AG04449 (cell line): ENCODE results near the gene TRIML2.
"Not testable (repeated sequence)": the region's sequence is repeated elsewhere in the genome, so short reads cannot be mapped to it uniquely, and the experiment has no call there.

ENCODE experiments used
- CTCF ChIA-PET: fragments of 350-600 bp; formaldehyde crosslinking; extraction: SDS; loops from one replicate; lab custom pipeline; 2021; ENCODE audit warnings: antibody characterized with exemption; lab: Yijun Ruan, JAX
- POLR2A ChIA-PET: fragments of 400-600, 350-600 bp; formaldehyde crosslinking; extraction: SDS; loops from one replicate; lab custom pipeline; 2020; ENCODE audit warnings: antibody characterized with exemption, inconsistent platforms; lab: Yijun Ruan, JAX
- DNase-seq: peaks from one replicate; pipeline ENCODE4 v3.0.0-alpha.2; 2010; ENCODE audit warnings: low read depth, low spot score
- H3K4me3 ChIP-seq: 2 replicates; pipeline ENCODE4 v1.5.1; 2011; ENCODE audit warnings: low read depth, mild to moderate bottlenecking, control low read depth, low read length
- TF ChIP-seq, protein P1 (sequence below): IDR thresholded peaks from one replicate; pipeline ENCODE4 v1.5.1; 2011; ENCODE audit warnings: mild to moderate bottlenecking, moderate library complexity, low read length, control low read depth, inconsistent platforms; ENCODE audit not compliant: insufficient read depth; ENCODE audit errors: missing control alignments

The TRIML2 gene

DNA sequence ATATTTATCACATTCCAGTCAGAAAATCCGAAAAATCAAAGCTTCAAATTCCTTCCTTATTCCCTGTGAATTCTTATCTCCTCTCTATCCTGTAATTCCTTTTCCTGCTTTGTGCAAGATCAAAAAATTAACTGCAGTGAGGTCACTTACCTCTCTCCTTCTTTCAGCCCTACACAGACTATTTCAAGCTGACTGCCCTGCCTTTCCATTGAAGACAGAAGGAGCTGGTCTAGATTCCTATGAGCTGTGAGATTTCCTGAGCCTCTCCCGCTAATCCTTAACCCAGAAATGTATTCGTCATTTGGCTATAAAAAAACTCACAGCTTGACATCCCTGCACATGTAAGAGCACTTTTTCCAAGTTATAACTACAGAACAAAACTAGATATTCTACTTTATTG is 26.6 kb downstream of the TRIML2 start:
- no peak for DNase-seq
- ChIA-PET CTCF (no interaction called here), POLR2A (no interaction called here)
- TF ChIP-seq, protein P1, sequence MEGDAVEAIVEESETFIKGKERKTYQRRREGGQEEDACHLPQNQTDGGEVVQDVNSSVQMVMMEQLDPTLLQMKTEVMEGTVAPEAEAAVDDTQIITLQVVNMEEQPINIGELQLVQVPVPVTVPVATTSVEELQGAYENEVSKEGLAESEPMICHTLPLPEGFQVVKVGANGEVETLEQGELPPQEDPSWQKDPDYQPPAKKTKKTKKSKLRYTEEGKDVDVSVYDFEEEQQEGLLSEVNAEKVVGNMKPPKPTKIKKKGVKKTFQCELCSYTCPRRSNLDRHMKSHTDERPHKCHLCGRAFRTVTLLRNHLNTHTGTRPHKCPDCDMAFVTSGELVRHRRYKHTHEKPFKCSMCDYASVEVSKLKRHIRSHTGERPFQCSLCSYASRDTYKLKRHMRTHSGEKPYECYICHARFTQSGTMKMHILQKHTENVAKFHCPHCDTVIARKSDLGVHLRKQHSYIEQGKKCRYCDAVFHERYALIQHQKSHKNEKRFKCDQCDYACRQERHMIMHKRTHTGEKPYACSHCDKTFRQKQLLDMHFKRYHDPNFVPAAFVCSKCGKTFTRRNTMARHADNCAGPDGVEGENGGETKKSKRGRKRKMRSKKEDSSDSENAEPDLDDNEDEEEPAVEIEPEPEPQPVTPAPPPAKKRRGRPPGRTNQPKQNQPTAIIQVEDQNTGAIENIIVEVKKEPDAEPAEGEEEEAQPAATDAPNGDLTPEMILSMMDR: no peak
- no peak overlapping the region for H3K4me3 ChIP-seq

- TF ChIP-seq, protein P1: no peak
- ChIA-PET POLR2A (no interaction called here), CTCF (no interaction called here)
- no peak overlapping the region for H3K4me3 ChIP-seq
- no peak for DNase-seq
Measured at GRCh38 chr4:188078116-188078515, 31.3 kb downstream of the TRIML2 start.

GRCh38 chr4:188076169-188076568 is 33.2 kb downstream of the TRIML2 start:
- TF ChIP-seq, protein P1: no peak
- DNase-seq: no peak
- no peak overlapping the region for H3K4me3 ChIP-seq
- POLR2A ChIA-PET: no interaction called here
- CTCF ChIA-PET: no interaction called here

- DNase-seq: no peak
- TF ChIP-seq, protein P1: no peak
- ChIA-PET POLR2A (no interaction called here), CTCF (no interaction called here)
- H3K4me3 ChIP-seq: no peak overlapping the region
Measured at GRCh38 chr4:188061083-188061482, 48.3 kb downstream of the TRIML2 start.

DNA sequence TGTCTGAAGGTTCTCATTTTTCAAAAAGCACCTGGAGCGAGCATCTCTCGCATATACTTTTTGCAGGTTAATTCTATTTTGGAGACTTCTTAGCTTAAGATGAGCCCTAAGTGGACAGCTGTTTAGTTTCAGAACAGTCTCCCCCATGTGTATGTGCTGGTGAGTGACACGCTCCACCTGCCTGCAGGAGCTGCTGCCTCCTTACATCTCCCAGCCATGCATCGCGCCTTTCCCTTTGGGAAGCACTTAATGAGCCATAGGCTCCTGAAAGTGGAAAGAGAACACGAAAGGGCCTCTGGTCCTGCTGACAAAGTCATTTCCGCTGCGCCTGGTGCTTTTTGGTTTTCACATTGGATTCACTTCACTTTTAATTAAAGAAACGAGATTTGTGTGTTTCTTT is 56.1 kb downstream of the TRIML2 start:
- POLR2A ChIA-PET: no interaction called here
- CTCF ChIA-PET: no interaction called here
- H3K4me3 ChIP-seq: no peak overlapping the region
- DNase-seq: no peak
- TF ChIP-seq, protein P1: no peak

DNA sequence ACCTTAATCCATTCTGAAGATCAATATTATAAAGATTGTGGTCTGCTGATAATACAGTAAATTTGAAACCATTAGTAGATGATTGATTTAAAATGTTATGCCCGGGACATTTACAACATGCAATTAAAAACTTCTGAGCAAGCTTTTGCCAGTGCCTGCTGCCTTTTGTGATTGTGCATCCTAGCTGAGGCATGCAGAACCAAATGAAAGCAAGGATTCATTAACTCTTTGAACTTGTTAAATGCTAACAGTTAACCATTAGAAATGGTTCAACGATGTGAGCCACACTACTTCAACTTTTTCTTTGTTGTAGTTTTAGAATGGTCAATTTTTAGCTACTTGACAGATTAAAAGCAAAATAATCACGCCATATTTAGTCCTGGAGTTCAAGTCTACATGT is 62.7 kb downstream of the TRIML2 start:
- H3K4me3 ChIP-seq: no peak overlapping the region
- CTCF ChIA-PET: no interaction called here
- POLR2A ChIA-PET: no interaction called here
- DNase-seq: no peak
- TF ChIP-seq, protein P1: no peak

DNA sequence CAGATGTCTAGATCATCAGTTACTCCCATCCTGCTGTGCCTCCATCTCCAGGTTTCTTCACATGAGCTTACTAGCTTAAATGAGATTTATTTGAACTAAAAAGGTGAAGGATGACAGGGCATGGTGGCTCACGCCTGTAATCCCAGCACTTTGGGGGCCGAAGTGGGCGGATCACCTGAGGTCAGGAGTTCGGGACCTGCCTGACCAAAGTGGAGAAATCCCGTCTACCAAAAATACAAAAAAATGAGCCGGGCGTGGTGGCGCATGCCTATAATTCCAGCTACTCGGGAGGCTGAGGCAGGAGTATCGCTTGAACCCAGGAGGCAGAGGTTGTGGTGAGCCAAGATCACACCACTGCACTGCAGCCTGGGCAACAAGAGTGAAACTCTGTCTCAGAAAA is 63.9 kb downstream of the TRIML2 start:
- DNase-seq, POLR2A ChIA-PET, CTCF ChIA-PET, H3K4me3 ChIP-seq: not testable (repeated sequence)
